IMR-90 (cell line): ENCODE results near the gene VWCE. TPM values are rescaled to one million over a fixed set of nuclear protein-coding genes. Genes with fewer than 3 reads are reported as not detected.
"Not testable (repeated sequence)": the region's sequence is repeated elsewhere in the genome, so short reads cannot be mapped to it uniquely, and the experiment has no call there.

ENCODE experiments used
- ATAC-seq: fragments of 200-7000 bp; cut with Tn5 transposase; 2 replicates; pipeline ENCODE4 v1.9.1; 2020; ENCODE audit warnings: low read depth, mild to moderate bottlenecking, moderate library complexity
- BruUV-seq: library from RNA; stranded (reverse); fragments of 400-500 nt; replicated peaks from 2 replicates; lab custom pipeline; 2021; lab: Mats Ljungman, UMichigan
- CTCF ChIA-PET: fragments of 300-600 bp; formaldehyde crosslinking; extraction: SDS; loops from one replicate; lab custom pipeline; 2021; ENCODE audit warnings: antibody characterized with exemption; lab: Yijun Ruan, JAX
- POLR2A ChIA-PET: fragments of 300-600 bp; sonication (Branson Sonifier 250); formaldehyde crosslinking; loops from one replicate; lab custom pipeline; 2022; ENCODE audit warnings: antibody characterized with exemption; ENCODE audit not compliant: unreplicated experiment; lab: Charles Lee
- DNase-seq: peaks from one replicate; pipeline ENCODE4 v3.0.0; 2013
- H2AFZ ChIP-seq: replicated peaks from 2 replicates; pipeline ENCODE3; 2013; ENCODE audit warnings: low read length, mild to moderate bottlenecking; ENCODE audit not compliant: poor library complexity
- H2AK5ac ChIP-seq: 2 replicates; pipeline ENCODE4 v1.6.1; 2013; ENCODE audit warnings: low read depth, low read length, inconsistent platforms
- H2AK9ac ChIP-seq: replicated peaks from 2 replicates; pipeline ENCODE3; 2013; ENCODE audit warnings: mild to moderate bottlenecking, low read depth, low read length, moderate library complexity; ENCODE audit not compliant: poor library complexity
- H2BK120ac ChIP-seq: 2 replicates; pipeline ENCODE4 v1.6.1; 2013; ENCODE audit warnings: low read depth, low read length, inconsistent platforms
- H2BK15ac ChIP-seq: 3 replicates; pipeline ENCODE4 v1.6.1; 2013; ENCODE audit warnings: low read depth, low read length, inconsistent platforms
- H2BK20ac ChIP-seq: 2 replicates; pipeline ENCODE4 v1.6.1; 2013; ENCODE audit warnings: low read depth, mild to moderate bottlenecking, inconsistent platforms, low read length, moderate library complexity
- H2BK5ac ChIP-seq: 2 replicates; pipeline ENCODE4 v1.6.1; 2013; ENCODE audit warnings: mild to moderate bottlenecking, low read depth, low read length, inconsistent platforms; ENCODE audit not compliant: poor library complexity, severe bottlenecking
- H3K14ac ChIP-seq: replicated peaks from 2 replicates; pipeline ENCODE4 v1.6.1; 2013; ENCODE audit warnings: low read depth, low read length, inconsistent platforms
- H3K18ac ChIP-seq: 2 replicates; pipeline ENCODE4 v1.6.1; 2013; ENCODE audit warnings: low read depth, low read length, control low read depth
- H3K23ac ChIP-seq: 2 replicates; pipeline ENCODE4 v1.6.1; 2013; ENCODE audit warnings: low read depth, low read length, inconsistent platforms
- H3K27ac ChIP-seq: 2 replicates; pipeline ENCODE4 v1.5.1; 2013; ENCODE audit warnings: mild to moderate bottlenecking, control low read depth, low read length; ENCODE audit not compliant: insufficient read depth
- H3K27me3 ChIP-seq: 2 replicates; pipeline ENCODE4 v1.6.1; 2013; ENCODE audit warnings: low read length; ENCODE audit not compliant: control insufficient read depth, insufficient read depth
- H3K36me3 ChIP-seq: 2 replicates; pipeline ENCODE4 v1.6.1; 2013; ENCODE audit warnings: low read length, mixed read lengths; ENCODE audit not compliant: control insufficient read depth, insufficient read depth
- H3K4ac ChIP-seq: 2 replicates; pipeline ENCODE4 v1.6.1; 2013; ENCODE audit warnings: low read depth, low read length, inconsistent platforms
- H3K4me1 ChIP-seq: 2 replicates; pipeline ENCODE4 v1.6.1; 2013; ENCODE audit warnings: low read length, mixed read lengths; ENCODE audit not compliant: control insufficient read depth, insufficient read depth
- H3K4me2 ChIP-seq: 2 replicates; pipeline ENCODE4 v1.6.1; 2013; ENCODE audit warnings: low read depth, mild to moderate bottlenecking, control low read depth, low read length, moderate library complexity
- H3K4me3 ChIP-seq: 2 replicates; pipeline ENCODE4 v1.5.1; 2013; ENCODE audit warnings: low read depth, mild to moderate bottlenecking, control low read depth, low read length, moderate library complexity; ENCODE audit not compliant: insufficient read depth
- H3K56ac ChIP-seq: 2 replicates; pipeline ENCODE4 v1.6.1; 2013; ENCODE audit warnings: low read length, inconsistent platforms; ENCODE audit not compliant: insufficient read depth; ENCODE audit errors: extremely low read depth
- H3K79me1 ChIP-seq, 2 experiments: 2 replicates each; pipeline ENCODE4 v1.6.1; 2013; ENCODE audit warnings: low read length in 2 of 2, inconsistent platforms in 1 of 2, low read depth in 1 of 2
- H3K9ac ChIP-seq: 2 replicates; pipeline ENCODE4 v1.6.1; 2013; ENCODE audit warnings: low read depth, low read length, control low read depth
- H3K9me1 ChIP-seq: 2 replicates; pipeline ENCODE4 v1.6.1; 2013; ENCODE audit warnings: low read length, inconsistent platforms; ENCODE audit not compliant: insufficient read depth
- H3K9me3 ChIP-seq: 2 replicates; pipeline ENCODE4 v1.6.1; 2013; ENCODE audit warnings: low read length; ENCODE audit not compliant: control insufficient read depth, insufficient read depth
- H4K20me1 ChIP-seq: 2 replicates; pipeline ENCODE4 v1.6.1; 2013; ENCODE audit warnings: low read length, inconsistent platforms; ENCODE audit not compliant: insufficient read depth
- H4K5ac ChIP-seq: 2 replicates; pipeline ENCODE4 v1.6.1; 2013; ENCODE audit warnings: mild to moderate bottlenecking, low read depth, low read length, control low read depth
- H4K8ac ChIP-seq, 2 experiments: 2 replicates each; pipeline ENCODE4 v1.6.1; 2013; ENCODE audit warnings: low read depth in 2 of 2, low read length in 2 of 2, control low read depth in 1 of 2, inconsistent platforms in 1 of 2
- H4K91ac ChIP-seq: 2 replicates; pipeline ENCODE4 v1.6.1; 2013; ENCODE audit warnings: low read depth, low read length, inconsistent platforms; ENCODE audit not compliant: insufficient read depth
- WGBS, 2 experiments: methylation state at CpG; one replicate each; pipeline versions ENCODE4 v1.1.5 to v1.1.7; 2013; ENCODE audit warnings: missing lambda C conversion rate in 2 of 2; ENCODE audit not compliant: insufficient read length in 1 of 2; ENCODE audit errors: extremely low coverage in 2 of 2; 5-methylcytosine and 5-hydroxymethylcytosine counted together
- dilution Hi-C: fragments of 300-500 bp; cut with HindIII; formaldehyde crosslinking; loops from one replicate; pipeline ENCODE4 v1.14.3; 2018; ENCODE audit warnings: low sequenced_read_pairs; ENCODE audit not compliant: unreplicated experiment
- in situ Hi-C: fragments of 300-500 bp; cut with MboI; formaldehyde crosslinking; loops from 3 replicates; pipeline ENCODE4 v1.14.3; 2019; ENCODE audit warnings: low sequenced_read_pairs, inconsistent platforms, mixed read lengths
- intact Hi-C: fragments of 100-400 bp; cut with micrococcal nuclease; formaldehyde crosslinking; loops from 2 replicates; pipeline ENCODE4 v1.10.0; 2022
- polyA plus RNA-seq, 3 experiments: library from polyadenylated mRNA; depleted of rRNA; stranded (reverse); fragments of >200 nt; gene quantifications; 2 replicates each; pipeline ENCODE4 v1.2.3, GENCODE V29; 2012; ENCODE audit warnings: low replicate concordance in 1 of 3
- total RNA-seq: library from RNA; depleted of rRNA; stranded (reverse); fragments of >200 nt; gene quantifications from 2 replicates; pipeline ENCODE4 v1.2.3, GENCODE V29; 2012

Gene VWCE
- total and polyA plus RNA-seq, 2 of the 4 experiments (the other 2 are of a cell fraction) = under 0.01 to 1.1 TPM

- H2AK5ac ChIP-seq, H2BK120ac ChIP-seq, H3K27ac ChIP-seq, POLR2A ChIA-PET, H3K14ac ChIP-seq, H3K36me3 ChIP-seq, H3K27me3 ChIP-seq, BruUV-seq, dilution Hi-C loops, H3K23ac ChIP-seq, ATAC-seq, H2BK15ac ChIP-seq, H4K5ac ChIP-seq, H2BK5ac ChIP-seq, H3K79me1 ChIP-seq, H3K4me1 ChIP-seq, H2AK9ac ChIP-seq, H3K4ac ChIP-seq, H4K20me1 ChIP-seq, H3K4me3 ChIP-seq, CTCF ChIA-PET, H3K9me1 ChIP-seq, H3K9ac ChIP-seq, H2AFZ ChIP-seq, in situ Hi-C loops, H3K4me2 ChIP-seq, H3K18ac ChIP-seq, H2BK20ac ChIP-seq, intact Hi-C loops, DNase-seq, H3K9me3 ChIP-seq, H4K91ac ChIP-seq, H4K8ac ChIP-seq, H3K56ac ChIP-seq: not testable (repeated sequence)
- WGBS, 2 experiments = 26% methylated on average over 3 of the region's 8 CpGs; no CpG with 5 or more reads in 1 of the 2 experiments
Observed at GRCh38 chr11:61240288-61240687, 54.8 kb downstream of the VWCE start.

GRCh38 chr11:61237130-61237529, 58.0 kb downstream of the VWCE start:
- H2BK5ac ChIP-seq, H3K27me3 ChIP-seq, H3K18ac ChIP-seq, intact Hi-C loops, H2AFZ ChIP-seq, H2BK120ac ChIP-seq, H3K4me2 ChIP-seq, H3K4me3 ChIP-seq, dilution Hi-C loops, H3K9me1 ChIP-seq, BruUV-seq, ATAC-seq, H3K9ac ChIP-seq, H2AK5ac ChIP-seq, H4K91ac ChIP-seq, DNase-seq, POLR2A ChIA-PET, H3K56ac ChIP-seq, H4K5ac ChIP-seq, H4K8ac ChIP-seq, CTCF ChIA-PET, H3K14ac ChIP-seq, H3K27ac ChIP-seq, H3K9me3 ChIP-seq, H2AK9ac ChIP-seq, H3K4me1 ChIP-seq, H3K36me3 ChIP-seq, H4K20me1 ChIP-seq, in situ Hi-C loops, H3K4ac ChIP-seq, H3K79me1 ChIP-seq, H2BK15ac ChIP-seq, H2BK20ac ChIP-seq, H3K23ac ChIP-seq: not testable (repeated sequence)
- WGBS, 2 experiments = no CpG with 5 or more reads among the region's 4 CpGs
